ENCODE results near the gene NRAS. TPM values are rescaled to one million over a fixed set of nuclear protein-coding genes. Genes with fewer than 3 reads are reported as not detected.

NRAS gene
- total RNA-seq, 1 donor from 2014 or later: 33.9 TPM

DNA sequence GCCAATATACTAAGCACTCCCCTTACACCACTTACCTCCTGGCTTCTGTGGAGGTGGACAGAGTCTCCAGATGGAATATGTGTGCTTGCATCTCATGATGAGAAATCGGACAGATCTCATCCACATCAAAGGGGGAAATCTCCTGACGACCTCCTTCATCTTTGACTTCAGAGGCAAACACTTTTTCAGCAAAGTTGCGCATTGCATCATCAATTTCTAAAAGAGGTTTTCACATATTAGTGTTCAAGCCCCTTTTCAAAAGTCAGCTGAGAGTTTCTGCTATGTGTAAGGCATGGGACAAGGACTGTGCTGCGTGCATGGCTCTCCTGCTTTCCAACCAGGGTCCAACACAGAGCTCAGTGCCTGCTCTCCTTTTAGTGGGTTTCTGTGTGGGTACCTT, 28.0 kb downstream of the NRAS start:
- Mint-ChIP-seq H3K27ac (ENCODE audit: unreplicated experiment) (no peak overlapping the region), H3K4me1 (ENCODE audit: low read depth) (no peaks in the 10 kb centered on the region), H3K27me3 (ENCODE audit: low read depth) (peaks cover 49% of the 10 kb centered on the region), H3K9me3 (ENCODE audit: low read depth) (no peaks in the 10 kb centered on the region), H3K36me3 (ENCODE audit: low read depth) (no peaks in the 10 kb centered on the region), H3K4me3 (ENCODE audit: unreplicated experiment) (no peak overlapping the region)
- TF ChIP-seq, protein P1, sequence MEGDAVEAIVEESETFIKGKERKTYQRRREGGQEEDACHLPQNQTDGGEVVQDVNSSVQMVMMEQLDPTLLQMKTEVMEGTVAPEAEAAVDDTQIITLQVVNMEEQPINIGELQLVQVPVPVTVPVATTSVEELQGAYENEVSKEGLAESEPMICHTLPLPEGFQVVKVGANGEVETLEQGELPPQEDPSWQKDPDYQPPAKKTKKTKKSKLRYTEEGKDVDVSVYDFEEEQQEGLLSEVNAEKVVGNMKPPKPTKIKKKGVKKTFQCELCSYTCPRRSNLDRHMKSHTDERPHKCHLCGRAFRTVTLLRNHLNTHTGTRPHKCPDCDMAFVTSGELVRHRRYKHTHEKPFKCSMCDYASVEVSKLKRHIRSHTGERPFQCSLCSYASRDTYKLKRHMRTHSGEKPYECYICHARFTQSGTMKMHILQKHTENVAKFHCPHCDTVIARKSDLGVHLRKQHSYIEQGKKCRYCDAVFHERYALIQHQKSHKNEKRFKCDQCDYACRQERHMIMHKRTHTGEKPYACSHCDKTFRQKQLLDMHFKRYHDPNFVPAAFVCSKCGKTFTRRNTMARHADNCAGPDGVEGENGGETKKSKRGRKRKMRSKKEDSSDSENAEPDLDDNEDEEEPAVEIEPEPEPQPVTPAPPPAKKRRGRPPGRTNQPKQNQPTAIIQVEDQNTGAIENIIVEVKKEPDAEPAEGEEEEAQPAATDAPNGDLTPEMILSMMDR (IDR thresholded peaks at IDR 0.05): no peak
- DNase-seq (ENCODE audit: low spot score): no peak

DNA sequence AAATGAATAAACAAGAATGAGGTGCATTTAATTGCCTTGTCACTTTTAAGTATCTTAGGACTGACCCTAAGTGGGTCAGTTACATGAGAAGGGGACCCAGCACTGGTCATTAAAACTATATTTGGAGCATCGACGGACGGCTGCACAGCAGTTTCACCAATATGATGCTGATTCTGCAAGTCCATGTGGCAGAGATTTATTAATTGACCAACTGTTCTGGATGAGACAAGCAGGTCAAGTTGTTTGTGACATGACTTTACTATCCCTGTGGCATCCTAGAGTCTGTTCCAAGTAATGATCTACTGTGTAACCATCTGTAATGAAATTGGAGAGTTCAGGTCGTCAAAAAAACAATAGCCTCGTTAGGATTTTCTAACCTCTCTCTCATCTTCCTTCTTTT, 30.7 kb downstream of the NRAS start:
- Mint-ChIP-seq H3K4me1 (ENCODE audit: low read depth) (no peaks in the 10 kb centered on the region), H3K27me3 (ENCODE audit: low read depth) (peaks cover 55% of the 10 kb centered on the region), H3K36me3 (ENCODE audit: low read depth) (no peaks in the 10 kb centered on the region), H3K27ac (ENCODE audit: unreplicated experiment) (no peak overlapping the region), H3K4me3 (ENCODE audit: unreplicated experiment) (no peak overlapping the region), H3K9me3 (ENCODE audit: low read depth) (no peaks in the 10 kb centered on the region)
- no peak for DNase-seq (ENCODE audit: low spot score)
- TF ChIP-seq, protein P1 (IDR thresholded peaks at IDR 0.05): no peak

DNA sequence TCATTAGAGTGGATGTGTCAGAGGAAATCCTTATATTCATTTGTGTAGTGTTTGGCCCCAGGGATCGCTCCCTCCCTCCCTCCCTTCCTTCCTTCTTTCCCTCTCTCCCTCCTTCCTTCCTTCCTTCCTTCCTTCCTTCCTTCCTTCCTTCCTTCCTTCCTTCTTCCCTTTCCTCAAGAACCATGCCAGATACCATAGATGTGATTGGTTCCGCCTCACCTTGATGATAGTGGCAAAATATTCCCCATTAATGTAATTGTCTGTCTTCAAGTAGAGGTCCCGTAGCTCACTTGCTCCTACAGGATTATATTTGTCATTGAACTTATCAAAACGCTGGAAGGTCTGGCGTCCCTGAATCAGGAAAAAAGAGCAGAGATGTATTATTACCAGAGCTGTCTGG, 38.9 kb downstream of the NRAS start:
- Mint-ChIP-seq H3K4me1 (ENCODE audit: low read depth) (no peaks in the 10 kb centered on the region), H3K36me3 (ENCODE audit: low read depth) (no peaks in the 10 kb centered on the region), H3K4me3 (ENCODE audit: unreplicated experiment) (no peak overlapping the region), H3K9me3 (ENCODE audit: low read depth) (no peaks in the 10 kb centered on the region), H3K27me3 (ENCODE audit: low read depth) (peaks cover 47% of the 10 kb centered on the region), H3K27ac (ENCODE audit: unreplicated experiment) (no peak overlapping the region)
- TF ChIP-seq, protein P1 (IDR thresholded peaks at IDR 0.05): no peak
- no peak for DNase-seq (ENCODE audit: low spot score)

DNA sequence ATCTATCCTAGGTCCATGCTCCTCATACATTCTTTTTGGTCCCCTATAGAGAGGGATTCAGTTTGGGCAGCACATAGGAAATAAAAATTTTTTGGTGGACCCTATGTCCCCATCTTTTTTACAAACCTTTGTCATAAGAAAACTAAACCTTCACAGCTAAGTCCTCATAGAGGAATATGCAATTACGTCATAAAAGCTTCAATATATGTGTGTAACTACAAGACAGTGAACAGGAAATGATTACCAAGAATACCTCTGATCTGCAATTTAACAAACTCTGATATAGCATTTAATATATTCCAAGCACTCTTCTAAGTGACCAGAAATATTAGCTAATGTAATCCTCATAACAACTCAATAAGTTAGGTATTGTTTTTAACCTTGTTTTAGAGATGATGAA, 40.5 kb downstream of the NRAS start:
- no peak for DNase-seq (ENCODE audit: low spot score)
- Mint-ChIP-seq H3K27me3 (ENCODE audit: low read depth) (peaks cover 44% of the 10 kb centered on the region), H3K4me1 (ENCODE audit: low read depth) (no peaks in the 10 kb centered on the region), H3K9me3 (ENCODE audit: low read depth) (no peaks in the 10 kb centered on the region), H3K36me3 (ENCODE audit: low read depth) (no peaks in the 10 kb centered on the region), H3K27ac (ENCODE audit: unreplicated experiment) (no peak overlapping the region), H3K4me3 (ENCODE audit: unreplicated experiment) (no peak overlapping the region)
- TF ChIP-seq, protein P1 (IDR thresholded peaks at IDR 0.05): no peak

DNA sequence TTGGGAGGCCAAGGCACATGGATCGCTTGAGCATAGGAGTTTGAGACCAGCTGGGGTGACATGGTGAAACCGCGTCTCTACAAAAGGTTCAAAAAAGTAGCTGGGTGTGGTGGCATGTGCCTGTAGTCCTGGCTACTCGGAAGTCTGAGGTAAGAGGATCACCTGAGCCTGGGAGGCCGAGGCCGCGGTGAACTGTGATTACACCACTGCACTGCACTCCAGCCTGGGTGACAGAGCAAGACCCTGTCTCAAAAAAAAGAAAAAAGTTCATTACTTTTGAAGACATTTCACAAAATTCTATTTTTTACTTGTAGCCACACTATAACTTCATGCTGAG, 44.7 kb downstream of the NRAS start:
- Mint-ChIP-seq H3K4me3 (ENCODE audit: unreplicated experiment) (no peak overlapping the region), H3K4me1 (ENCODE audit: low read depth) (peaks cover 13% of the 10 kb centered on the region), H3K36me3 (ENCODE audit: low read depth) (peaks cover 2% of the 10 kb centered on the region), H3K9me3 (ENCODE audit: low read depth) (no peaks in the 10 kb centered on the region), H3K27ac (ENCODE audit: unreplicated experiment) (no peak overlapping the region), H3K27me3 (ENCODE audit: low read depth) (peaks cover 19% of the 10 kb centered on the region)
- no peak for DNase-seq (ENCODE audit: low spot score)
- TF ChIP-seq, protein P1 (IDR thresholded peaks at IDR 0.05): no peak

Measured in chondrocyte (in vitro differentiated cells).